Stimulated activated CD4-positive, alpha-beta T cell treated with anti-CD3 and anti-CD28 coated beads, Interleukin-2, amount 100 ng/mL, for 48 hours (primary cell): ENCODE data around the gene FOXD1.
"Not testable (repeated sequence)": the region's sequence is repeated elsewhere in the genome, so short reads cannot be mapped to it uniquely, and the experiment has no call there.

Experiments
- DNase-seq, 2 donors: peaks; one replicate each; pipeline ENCODE4 v3.0.0-alpha.2; 2020

The FOXD1 gene

GRCh38 chr5:73448463-73449136 is at the start of gene FOXD1:
Gene FOXD1 (minus strand): TSS chr5:73448777. CDS start chr5:73448362, 415 bp downstream.
- peak in 1 of 2 donors; percentile 43 for DNase-seq

- DNase-seq = no peak
These were observed 49.0 kb upstream of the FOXD1 start for GRCh38 chr5:73497497-73498056.

- no peak for DNase-seq
These were observed 48.4 kb upstream of the FOXD1 start for GRCh38 chr5:73496984-73497457.

GRCh38 chr5:73495772-73496335 is 47.3 kb upstream of the FOXD1 start:
- DNase-seq = no peak

GRCh38 chr5:73494721-73495120 is 46.1 kb upstream of the FOXD1 start:
- no peak for DNase-seq

- no peak for DNase-seq
These were observed 44.8 kb upstream of the FOXD1 start for GRCh38 chr5:73493421-73493820.

GRCh38 chr5:73491155-73491554 is 42.6 kb upstream of the FOXD1 start:
- DNase-seq = no peak

- no peak for DNase-seq
These were observed 41.5 kb upstream of the FOXD1 start for GRCh38 chr5:73490088-73490487.

GRCh38 chr5:73488806-73489205 is 40.2 kb upstream of the FOXD1 start:
- no peak for DNase-seq

- DNase-seq = no peak
These were observed 39.2 kb upstream of the FOXD1 start for GRCh38 chr5:73487815-73488214.

- DNase-seq = not testable (repeated sequence)
These were observed 38.7 kb upstream of the FOXD1 start for GRCh38 chr5:73487257-73487656.

- DNase-seq = no peak
These were observed 37.7 kb upstream of the FOXD1 start for GRCh38 chr5:73486119-73486899.

- no peak for DNase-seq
These were observed 37.1 kb upstream of the FOXD1 start for GRCh38 chr5:73485715-73486114.

- no peak for DNase-seq
These were observed 35.9 kb upstream of the FOXD1 start for GRCh38 chr5:73484511-73484910.

- no peak for DNase-seq
These were observed 35.1 kb upstream of the FOXD1 start for GRCh38 chr5:73483676-73484075.

GRCh38 chr5:73482383-73483136 is 34.0 kb upstream of the FOXD1 start:
- no peak for DNase-seq

GRCh38 chr5:73480500-73480899 is 31.9 kb upstream of the FOXD1 start:
- DNase-seq = no peak

GRCh38 chr5:73472116-73472515 is 23.5 kb upstream of the FOXD1 start:
- no peak for DNase-seq

- DNase-seq = no peak
These were observed 23.1 kb upstream of the FOXD1 start for GRCh38 chr5:73471654-73472053.

- no peak for DNase-seq
These were observed 21.3 kb upstream of the FOXD1 start for GRCh38 chr5:73469878-73470277.

GRCh38 chr5:73468638-73469037 is 20.1 kb upstream of the FOXD1 start:
- not testable (repeated sequence) for DNase-seq

GRCh38 chr5:73464016-73464745 is 15.6 kb upstream of the FOXD1 start:
- no peak for DNase-seq
